ACC112 (cell line): ENCODE measurements around the gene LRRC27.

ENCODE experiments used
- H2AFZ ChIP-seq: fragments of 200-600 bp; sonication (generic); one replicate; pipeline ENCODE4 v1.6.0; 2017; ENCODE audit warnings: antibody characterized with exemption, low read length; ENCODE audit not compliant: unreplicated experiment
- H3K27ac ChIP-seq: fragments of 200-600 bp; sonication (generic); 2 replicates; pipeline ENCODE4 v1.5.1; 2014; ENCODE audit warnings: low read depth, mild to moderate bottlenecking, antibody characterized with exemption, low read length, moderate library complexity
- H3K27me3 ChIP-seq: fragments of 200-600 bp; sonication (generic); 2 replicates; pipeline ENCODE4 v1.6.1; 2014; ENCODE audit warnings: mild to moderate bottlenecking, antibody characterized with exemption, low read length, moderate library complexity, mixed read lengths; ENCODE audit not compliant: insufficient read depth
- H3K36me3 ChIP-seq: fragments of 200-600 bp; sonication (generic); 2 replicates; pipeline ENCODE4 v1.6.1; 2016; ENCODE audit warnings: mild to moderate bottlenecking, antibody characterized with exemption, low read length, moderate library complexity, mixed read lengths; ENCODE audit not compliant: insufficient read depth
- H3K4me1 ChIP-seq: fragments of 200-600 bp; sonication (generic); one replicate; pipeline ENCODE4 v1.6.1; 2016; ENCODE audit warnings: low read length, mixed read lengths; ENCODE audit not compliant: insufficient read depth, unreplicated experiment, control insufficient read depth
- H3K4me3 ChIP-seq: fragments of 200-600 bp; sonication (generic); 2 replicates; pipeline ENCODE4 v1.5.1; 2014; ENCODE audit warnings: mild to moderate bottlenecking, low read depth, low read length
- H3K79me2 ChIP-seq: fragments of 200-600 bp; sonication (generic); one replicate; pipeline ENCODE4 v1.6.0; 2016; ENCODE audit warnings: low read length; ENCODE audit not compliant: control insufficient read depth, unreplicated experiment, insufficient read depth

The LRRC27 gene

DNA sequence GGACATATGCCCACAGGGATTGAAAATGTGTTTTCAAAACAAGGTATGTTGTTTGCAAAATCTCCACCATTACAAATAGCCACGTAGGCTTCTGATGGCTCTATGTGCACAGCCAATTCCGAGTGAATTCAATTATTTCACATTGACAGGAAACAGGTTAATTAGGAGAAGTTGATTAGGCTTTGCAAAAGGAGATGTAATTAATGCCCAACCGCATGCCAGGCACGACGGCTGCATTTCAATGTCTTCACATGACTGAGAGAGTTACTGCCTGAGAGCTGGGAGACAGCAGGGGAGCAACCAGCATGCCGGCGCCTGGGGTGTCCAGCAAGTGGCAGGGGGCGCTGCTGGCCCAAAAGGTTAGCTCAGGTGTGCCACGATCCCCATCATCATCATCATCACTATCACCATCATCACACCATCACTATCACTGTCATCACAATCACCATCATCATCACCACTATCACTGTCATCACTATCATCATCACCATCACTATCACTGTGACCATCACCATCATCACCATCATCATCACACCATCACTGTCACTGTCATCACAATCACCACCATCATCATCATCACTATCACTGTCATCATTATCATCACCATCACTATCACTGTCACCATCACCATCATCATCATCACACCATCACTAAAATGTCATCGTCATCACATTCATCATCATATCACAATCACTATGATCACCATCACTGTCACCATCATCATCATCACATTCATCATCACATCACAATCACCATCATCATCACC, 95.2 kb downstream of the LRRC27 start:
- Histone ChIP-seq H3K27ac (no peak overlapping the region), H3K36me3 (no peaks in the 10 kb centered on the region), H3K4me1 (no peaks in the 10 kb centered on the region)

DNA sequence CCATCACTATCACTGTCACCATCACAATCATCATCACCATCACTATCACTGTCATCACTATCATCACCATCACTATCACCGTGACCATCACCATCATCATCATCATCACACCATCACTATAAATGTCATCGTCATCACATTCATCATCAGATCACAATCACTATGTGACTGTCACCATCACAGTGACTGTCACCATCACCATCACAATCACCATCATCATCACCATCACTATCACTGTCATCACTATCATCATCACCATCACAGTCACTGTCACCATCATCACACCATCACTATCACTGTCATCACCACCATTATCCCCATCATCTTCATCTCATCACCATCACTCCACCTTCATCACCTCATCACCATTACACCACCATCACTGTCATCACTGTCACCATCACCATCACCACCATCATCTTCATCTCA, 96.0 kb downstream of the LRRC27 start:
- Histone ChIP-seq H3K36me3 (no peaks in the 10 kb centered on the region), H3K4me1 (no peaks in the 10 kb centered on the region), H3K4me3 (no peak overlapping the region), H3K27ac (no peak overlapping the region), H3K79me2 (no peaks in the 10 kb centered on the region), H2AFZ (no peak overlapping the region), H3K27me3 (no peaks in the 10 kb centered on the region)

More for the DNA sequence above, 95.2 kb downstream of the LRRC27 start:
- H3K79me2 ChIP-seq = no peaks in the 10 kb centered on the region
- H3K4me3 ChIP-seq = no peak overlapping the region
- no peaks in the 10 kb centered on the region for H3K27me3 ChIP-seq
- H2AFZ ChIP-seq = no peak overlapping the region

GRCh38 chr10:132428486-132428995, 96.5 kb downstream of the LRRC27 start:
- no peak overlapping the region for H3K27ac ChIP-seq
- no peaks in the 10 kb centered on the region for H3K36me3 ChIP-seq
- no peaks in the 10 kb centered on the region for H3K27me3 ChIP-seq
- H2AFZ ChIP-seq = no peak overlapping the region
- no peaks in the 10 kb centered on the region for H3K4me1 ChIP-seq
- no peaks in the 10 kb centered on the region for H3K79me2 ChIP-seq
- no peak overlapping the region for H3K4me3 ChIP-seq
